Trophoblast cell (in vitro differentiated cells and primary cell): ENCODE measurements around the gene CSMD2.

Experiments used
- DNase-seq, 2 donors: peaks; one replicate each; pipeline ENCODE4 v3.0.0-alpha.2; 2016
- H2AFZ ChIP-seq: 2 replicates; pipeline ENCODE4 v1.6.1; 2013; ENCODE audit warnings: low read length, moderate library complexity, mild to moderate bottlenecking; ENCODE audit not compliant: insufficient read depth, poor library complexity
- H2AK5ac ChIP-seq: 2 replicates; pipeline ENCODE4 v1.6.1; 2013; ENCODE audit warnings: mild to moderate bottlenecking, low read length
- H2BK120ac ChIP-seq: 2 replicates; pipeline ENCODE4 v1.6.1; 2013; ENCODE audit warnings: low read length, mild to moderate bottlenecking, moderate library complexity; ENCODE audit not compliant: insufficient read depth, poor library complexity
- H2BK12ac ChIP-seq: 2 replicates; pipeline ENCODE4 v1.6.1; 2013; ENCODE audit warnings: mild to moderate bottlenecking, low read length, moderate library complexity
- H2BK5ac ChIP-seq: 2 replicates; pipeline ENCODE4 v1.6.1; 2013; ENCODE audit warnings: low read length, low read depth, moderate library complexity, mild to moderate bottlenecking; ENCODE audit not compliant: poor library complexity
- H3K14ac ChIP-seq: 2 replicates; pipeline ENCODE4 v1.6.1; 2013; ENCODE audit warnings: mild to moderate bottlenecking, low read length
- H3K18ac ChIP-seq: 2 replicates; pipeline ENCODE4 v1.6.1; 2013; ENCODE audit warnings: mild to moderate bottlenecking, low read length
- H3K23ac ChIP-seq: 2 replicates; pipeline ENCODE4 v1.6.1; 2013; ENCODE audit warnings: low read length
- H3K27ac ChIP-seq: 2 replicates; pipeline ENCODE4 v1.5.1; 2013; ENCODE audit warnings: low read depth, mild to moderate bottlenecking, inconsistent platforms, low read length, moderate library complexity
- H3K27me3 ChIP-seq: 2 replicates; pipeline ENCODE4 v1.6.1; 2013; ENCODE audit warnings: inconsistent platforms, mild to moderate bottlenecking, low read length, moderate library complexity; ENCODE audit not compliant: insufficient read depth
- H3K36me3 ChIP-seq, 2 experiments: 1 replicate in 1 of 2; 2 replicates in 1 of 2; pipeline ENCODE4 v1.6.1; 2013; ENCODE audit warnings: low read length in 2 of 2, mild to moderate bottlenecking in 2 of 2, moderate library complexity in 1 of 2; ENCODE audit not compliant: insufficient read depth in 2 of 2, control insufficient read depth in 1 of 2
- H3K4ac ChIP-seq: 2 replicates; pipeline ENCODE4 v1.6.1; 2013; ENCODE audit warnings: low read depth, mild to moderate bottlenecking, low read length, moderate library complexity
- H3K4me1 ChIP-seq, 2 experiments: 1 replicate in 1 of 2; 2 replicates in 1 of 2; pipeline ENCODE4 v1.6.1; 2013; ENCODE audit warnings: low read length in 2 of 2, mild to moderate bottlenecking in 2 of 2, moderate library complexity in 1 of 2; ENCODE audit not compliant: insufficient read depth in 2 of 2, control insufficient read depth in 1 of 2
- H3K4me2 ChIP-seq: 2 replicates; pipeline ENCODE4 v1.6.1; 2013; ENCODE audit warnings: inconsistent platforms, mild to moderate bottlenecking, low read length, moderate library complexity
- H3K4me3 ChIP-seq: 2 replicates; pipeline ENCODE4 v1.5.1; 2013; ENCODE audit warnings: mild to moderate bottlenecking, low read depth, low read length, inconsistent platforms
- H3K79me1 ChIP-seq: one replicate; pipeline ENCODE4 v1.6.1; 2013; ENCODE audit warnings: low read length
- H3K79me2 ChIP-seq: 2 replicates; pipeline ENCODE4 v1.6.1; 2013; ENCODE audit warnings: low read length, mild to moderate bottlenecking; ENCODE audit not compliant: control insufficient read depth, insufficient read depth, poor library complexity
- H3K9ac ChIP-seq: 2 replicates; pipeline ENCODE4 v1.6.1; 2013; ENCODE audit warnings: mild to moderate bottlenecking, low read length
- H3K9me3 ChIP-seq: 2 replicates; pipeline ENCODE4 v1.6.1; 2013; ENCODE audit warnings: low read depth, mild to moderate bottlenecking, control low read depth, inconsistent platforms, low read length; ENCODE audit not compliant: insufficient read depth
- H4K12ac ChIP-seq: 2 replicates; pipeline ENCODE4 v1.6.1; 2013; ENCODE audit warnings: low read depth, mild to moderate bottlenecking, low read length, moderate library complexity
- H4K8ac ChIP-seq: 2 replicates; pipeline ENCODE4 v1.6.1; 2013; ENCODE audit warnings: low read depth, mild to moderate bottlenecking, low read length, moderate library complexity
- H4K91ac ChIP-seq: one replicate; pipeline ENCODE4 v1.6.1; 2013; ENCODE audit warnings: low read depth, mild to moderate bottlenecking, low read length, moderate library complexity
- WGBS: extraction: QIAGEN DNeasy Blood & Tissue Kit; methylation state at CpG from one replicate; pipeline ENCODE4 v1.1.7; 2013; ENCODE audit warnings: missing lambda C conversion rate; ENCODE audit not compliant: insufficient read length, insufficient coverage; ENCODE audit errors: extremely low coverage; 5-methylcytosine and 5-hydroxymethylcytosine counted together

The CSMD2 gene

GRCh38 chr1:33893147-33893830 is 271.7 kb downstream of the CSMD2 start:
- no CpG with 5 or more reads among the region's 3 CpGs for WGBS

GRCh38 chr1:33886496-33886895 is 278.5 kb downstream of the CSMD2 start:
- Histone ChIP-seq H4K12ac (no peak overlapping the region), H2BK12ac (no peak overlapping the region), H3K79me2 (no peaks in the 10 kb centered on the region), H3K4me1 (no peaks in the 10 kb centered on the region), H2AFZ (no peak overlapping the region), H3K23ac (no peak overlapping the region), H3K18ac (no peak overlapping the region), H3K14ac (no peak overlapping the region), H3K9me3 (no peaks in the 10 kb centered on the region), H3K27me3 (no peaks in the 10 kb centered on the region), H4K91ac (no peak overlapping the region), H4K8ac (no peak overlapping the region), H3K27ac (no peak overlapping the region), H3K4me2 (no peak overlapping the region), H2BK5ac (no peak overlapping the region), H2BK120ac (no peak overlapping the region), H3K4ac (no peak overlapping the region), H2AK5ac (no peak overlapping the region), H3K9ac (no peak overlapping the region), H3K4me3 (no peak overlapping the region), H3K79me1 (no peaks in the 10 kb centered on the region), H3K36me3 (no peaks in the 10 kb centered on the region)
- no CpG with 5 or more reads among the region's 5 CpGs for WGBS
- no peak for DNase-seq

More at GRCh38 chr1:33893147-33893830, 271.7 kb downstream of the CSMD2 start:
- no peak overlapping the region for H3K23ac ChIP-seq
- no peak overlapping the region for H4K91ac ChIP-seq
- no peaks in the 10 kb centered on the region for H3K4me1 ChIP-seq
- no peaks in the 10 kb centered on the region for H3K27me3 ChIP-seq
- no peak overlapping the region for H3K18ac ChIP-seq
- no peak overlapping the region for H3K14ac ChIP-seq
- H3K4ac ChIP-seq, result no peak overlapping the region
- H2BK5ac ChIP-seq, result no peak overlapping the region
- H3K36me3 ChIP-seq, result no peaks in the 10 kb centered on the region
- no peak overlapping the region for H3K4me3 ChIP-seq
- no peaks in the 10 kb centered on the region for H3K9me3 ChIP-seq
- peak; percentile 70 to 71 for DNase-seq
- no peak overlapping the region for H3K4me2 ChIP-seq
- H2BK12ac ChIP-seq, result no peak overlapping the region
- H3K79me2 ChIP-seq, result no peaks in the 10 kb centered on the region
- H4K8ac ChIP-seq, result no peak overlapping the region
- H2AK5ac ChIP-seq, result no peak overlapping the region
- H4K12ac ChIP-seq, result no peak overlapping the region
- H3K9ac ChIP-seq, result no peak overlapping the region
- H3K79me1 ChIP-seq, result no peaks in the 10 kb centered on the region
- H3K27ac ChIP-seq, result no peak overlapping the region
- no peak overlapping the region for H2BK120ac ChIP-seq
- H2AFZ ChIP-seq, result no peak overlapping the region

- Histone ChIP-seq H2BK5ac (no peak overlapping the region), H3K4me1 (no peaks in the 10 kb centered on the region), H3K9me3 (no peaks in the 10 kb centered on the region), H4K91ac (no peak overlapping the region), H3K4ac (no peak overlapping the region), H3K27ac (no peak overlapping the region), H2BK12ac (no peak overlapping the region), H3K4me3 (no peak overlapping the region), H3K14ac (no peak overlapping the region), H4K8ac (no peak overlapping the region), H3K79me2 (no peaks in the 10 kb centered on the region), H3K36me3 (no peaks in the 10 kb centered on the region), H3K27me3 (no peaks in the 10 kb centered on the region), H3K4me2 (no peak overlapping the region), H3K23ac (no peak overlapping the region), H4K12ac (no peak overlapping the region), H2AFZ (no peak overlapping the region), H2AK5ac (no peak overlapping the region), H3K9ac (no peak overlapping the region), H2BK120ac (no peak overlapping the region), H3K79me1 (no peaks in the 10 kb centered on the region), H3K18ac (no peak overlapping the region)
- DNase-seq, result no peak
- WGBS, result no CpG with 5 or more reads among the region's 2 CpGs
Observed at GRCh38 chr1:33880305-33880704, 284.7 kb downstream of the CSMD2 start.

- H2BK5ac ChIP-seq, result no peak overlapping the region
- H2AFZ ChIP-seq, result no peak overlapping the region
- no peak overlapping the region for H3K4me3 ChIP-seq
- no peak overlapping the region for H3K14ac ChIP-seq
- H3K9me3 ChIP-seq, result no peaks in the 10 kb centered on the region
- H2BK120ac ChIP-seq, result no peak overlapping the region
- WGBS, result no CpG with 5 or more reads among the region's 2 CpGs
- no peaks in the 10 kb centered on the region for H3K4me1 ChIP-seq
- H3K79me1 ChIP-seq, result no peaks in the 10 kb centered on the region
- no peak overlapping the region for H4K91ac ChIP-seq
- no peak overlapping the region for H3K23ac ChIP-seq
- H3K36me3 ChIP-seq, result no peaks in the 10 kb centered on the region
- no peaks in the 10 kb centered on the region for H3K79me2 ChIP-seq
- H4K12ac ChIP-seq, result no peak overlapping the region
- H3K27ac ChIP-seq, result no peak overlapping the region
- H3K9ac ChIP-seq, result no peak overlapping the region
- H3K4ac ChIP-seq, result no peak overlapping the region
- H3K18ac ChIP-seq, result no peak overlapping the region
- H2BK12ac ChIP-seq, result no peak overlapping the region
- no peak overlapping the region for H3K4me2 ChIP-seq
- DNase-seq, result no peak
- H3K27me3 ChIP-seq, result no peaks in the 10 kb centered on the region
- no peak overlapping the region for H2AK5ac ChIP-seq
- no peak overlapping the region for H4K8ac ChIP-seq
Observed at GRCh38 chr1:33878392-33878791, 286.6 kb downstream of the CSMD2 start.
